NCI-H187 treated with DMSO at 0.1 percent for 48 hours (cell line): ENCODE data around the gene MAN1C1.

Experiments used
- DNase-seq: peaks from one replicate; lab custom pipeline; 2025; lab: John Stamatoyannopoulos, UW

MAN1C1 gene

GRCh38 chr1:25765136-25765922, 148.7 kb downstream of the MAN1C1 start:
- no peak for DNase-seq

- no peak for DNase-seq
These were observed 149.5 kb downstream of the MAN1C1 start for GRCh38 chr1:25765923-25766589.

- DNase-seq: no peak
These were observed 150.3 kb downstream of the MAN1C1 start for GRCh38 chr1:25766721-25767436.

GRCh38 chr1:25767437-25767770, 150.8 kb downstream of the MAN1C1 start:
- DNase-seq: no peak

GRCh38 chr1:25768999-25769398, 152.4 kb downstream of the MAN1C1 start:
- DNase-seq: no peak

GRCh38 chr1:25769625-25770383, 153.2 kb downstream of the MAN1C1 start:
- DNase-seq: no peak

GRCh38 chr1:25770541-25771220, 154.1 kb downstream of the MAN1C1 start:
- no peak for DNase-seq

GRCh38 chr1:25771221-25772114, 154.9 kb downstream of the MAN1C1 start:
- DNase-seq: no peak

GRCh38 chr1:25772164-25772563, 155.6 kb downstream of the MAN1C1 start:
- DNase-seq: no peak

- no peak for DNase-seq
These were observed 156.2 kb downstream of the MAN1C1 start for GRCh38 chr1:25772692-25773245.

GRCh38 chr1:25773441-25774125, 157.0 kb downstream of the MAN1C1 start:
- no peak for DNase-seq

GRCh38 chr1:25774206-25774803, 157.7 kb downstream of the MAN1C1 start:
- no peak for DNase-seq

GRCh38 chr1:25774921-25775771, 158.6 kb downstream of the MAN1C1 start:
- DNase-seq: no peak

GRCh38 chr1:25779388-25779787, 162.8 kb downstream of the MAN1C1 start:
- no peak for DNase-seq

- DNase-seq: no peak
These were observed 163.3 kb downstream of the MAN1C1 start for GRCh38 chr1:25779894-25780293.

GRCh38 chr1:25780318-25781129, 163.9 kb downstream of the MAN1C1 start:
- DNase-seq: no peak

GRCh38 chr1:25781130-25781433, 164.5 kb downstream of the MAN1C1 start:
- DNase-seq: no peak
